Mesendoderm (in vitro differentiated cells): ENCODE results near the gene GPR31.

ENCODE experiments used
- DNase-seq: peaks from one replicate; pipeline ENCODE4 v3.0.0; 2013
- H2AK5ac ChIP-seq: 2 replicates; pipeline ENCODE4 v1.6.1; 2013; ENCODE audit warnings: low read length, inconsistent platforms
- H2BK120ac ChIP-seq: 2 replicates; pipeline ENCODE4 v1.6.1; 2013; ENCODE audit warnings: low read depth, mild to moderate bottlenecking, low read length, moderate library complexity, mixed read lengths
- H2BK15ac ChIP-seq: replicated peaks from 2 replicates; pipeline ENCODE4 v1.6.1; 2013; ENCODE audit warnings: low read depth, mild to moderate bottlenecking, moderate library complexity
- H2BK5ac ChIP-seq: 2 replicates; pipeline ENCODE4 v1.6.1; 2013; ENCODE audit warnings: low read length, inconsistent platforms
- H3K18ac ChIP-seq: 2 replicates; pipeline ENCODE4 v1.6.1; 2013; ENCODE audit warnings: mild to moderate bottlenecking, low read length, mixed read lengths
- H3K23ac ChIP-seq: one replicate; pipeline ENCODE4 v1.6.1; 2013; ENCODE audit warnings: low read length
- H3K27ac ChIP-seq: 2 replicates; pipeline ENCODE4 v1.5.1; 2013; ENCODE audit warnings: low read depth, mild to moderate bottlenecking, inconsistent platforms, low read length, moderate library complexity
- H3K27me3 ChIP-seq: 2 replicates; pipeline ENCODE4 v1.6.1; 2013; ENCODE audit warnings: low read length, control low read depth, mild to moderate bottlenecking, inconsistent platforms; ENCODE audit not compliant: insufficient read depth, poor library complexity
- H3K36me3 ChIP-seq: 2 replicates; pipeline ENCODE4 v1.6.1; 2013; ENCODE audit warnings: low read length, inconsistent platforms; ENCODE audit not compliant: control insufficient read depth, insufficient read depth
- H3K4ac ChIP-seq: one replicate; pipeline ENCODE4 v1.6.1; 2013; ENCODE audit warnings: low read depth, mild to moderate bottlenecking, low read length, moderate library complexity
- H3K4me1 ChIP-seq: 2 replicates; pipeline ENCODE4 v1.6.1; 2013; ENCODE audit warnings: low read depth, low read length, inconsistent platforms; ENCODE audit not compliant: control insufficient read depth
- H3K4me2 ChIP-seq: 2 replicates; pipeline ENCODE4 v1.6.1; 2013; ENCODE audit warnings: low read length
- H3K4me3 ChIP-seq: 2 replicates; pipeline ENCODE4 v1.5.1; 2013; ENCODE audit warnings: mild to moderate bottlenecking, low read length
- H3K56ac ChIP-seq: one replicate; pipeline ENCODE4 v1.6.1; 2013; ENCODE audit warnings: low read length
- H3K79me1 ChIP-seq: 2 replicates; pipeline ENCODE4 v1.6.1; 2013; ENCODE audit warnings: low read length, inconsistent platforms
- H3K79me2 ChIP-seq: 2 replicates; pipeline ENCODE4 v1.6.1; 2013; ENCODE audit warnings: mild to moderate bottlenecking, low read length; ENCODE audit not compliant: control insufficient read depth, insufficient read depth
- H3K9ac ChIP-seq: 2 replicates; pipeline ENCODE4 v1.6.1; 2013; ENCODE audit warnings: low read length, inconsistent platforms
- H4K5ac ChIP-seq: one replicate; pipeline ENCODE4 v1.6.1; 2013; ENCODE audit warnings: low read length
- H4K8ac ChIP-seq: one replicate; pipeline ENCODE4 v1.6.1; 2013; ENCODE audit warnings: low read depth, mild to moderate bottlenecking, control low read depth, low read length, moderate library complexity
- WGBS: extraction: QIAGEN DNeasy Blood & Tissue Kit; methylation state at CpG from one replicate; pipeline ENCODE4 v1.1.7; 2013; ENCODE audit warnings: low lambda C conversion rate, missing lambda C conversion rate; ENCODE audit not compliant: insufficient coverage; ENCODE audit errors: extremely low coverage; 5-methylcytosine and 5-hydroxymethylcytosine counted together

GPR31 gene

GRCh38 chr6:167137881-167138280, 19.9 kb downstream of the GPR31 start:
- H3K79me1 ChIP-seq = no peaks in the 10 kb centered on the region
- no peak for DNase-seq
- H3K4ac ChIP-seq = no peak overlapping the region
- no peaks in the 10 kb centered on the region for H3K79me2 ChIP-seq
- no peak overlapping the region for H2AK5ac ChIP-seq
- H3K27me3 ChIP-seq = no peaks in the 10 kb centered on the region
- H3K56ac ChIP-seq = no peak overlapping the region
- no peak overlapping the region for H2BK15ac ChIP-seq
- H2BK5ac ChIP-seq = no peak overlapping the region
- H4K5ac ChIP-seq = no peak overlapping the region
- no peak overlapping the region for H3K4me3 ChIP-seq
- no peaks in the 10 kb centered on the region for H3K4me1 ChIP-seq
- no peak overlapping the region for H3K18ac ChIP-seq
- 100% methylated on average over 1 of the region's 6 CpGs for WGBS
- no peaks in the 10 kb centered on the region for H3K36me3 ChIP-seq
- H4K8ac ChIP-seq = no peak overlapping the region
- H3K23ac ChIP-seq = no peak overlapping the region
- H3K4me2 ChIP-seq = no peak overlapping the region
- H3K27ac ChIP-seq = no peak overlapping the region
- no peak overlapping the region for H3K9ac ChIP-seq
- no peak overlapping the region for H2BK120ac ChIP-seq

- no peak for DNase-seq
- Histone ChIP-seq H4K8ac (no peak overlapping the region), H4K5ac (no peak overlapping the region), H2BK120ac (no peak overlapping the region), H3K79me1 (no peaks in the 10 kb centered on the region), H2BK5ac (no peak overlapping the region), H3K18ac (no peak overlapping the region), H3K79me2 (no peaks in the 10 kb centered on the region), H3K23ac (no peak overlapping the region), H3K4me2 (no peak overlapping the region), H3K4me1 (no peaks in the 10 kb centered on the region), H3K56ac (no peak overlapping the region), H2BK15ac (no peak overlapping the region), H3K9ac (no peak overlapping the region), H3K4ac (no peak overlapping the region), H3K4me3 (no peak overlapping the region), H2AK5ac (no peak overlapping the region), H3K36me3 (no peaks in the 10 kb centered on the region), H3K27ac (no peak overlapping the region), H3K27me3 (no peaks in the 10 kb centered on the region)
- WGBS = no CpG with 5 or more reads among the region's 10 CpGs
These were observed 20.7 kb downstream of the GPR31 start for GRCh38 chr6:167137081-167137480.

GRCh38 chr6:167136376-167136775, 21.4 kb downstream of the GPR31 start:
- no peak overlapping the region for H3K4ac ChIP-seq
- no peak overlapping the region for H2AK5ac ChIP-seq
- no peak overlapping the region for H2BK15ac ChIP-seq

GRCh38 chr6:167134448-167135328, 23.1 kb downstream of the GPR31 start:
- H4K8ac ChIP-seq = no peak overlapping the region
- no peaks in the 10 kb centered on the region for H3K79me2 ChIP-seq
- no peak overlapping the region for H3K27ac ChIP-seq
- no peaks in the 10 kb centered on the region for H3K79me1 ChIP-seq
- H3K27me3 ChIP-seq = no peaks in the 10 kb centered on the region
- no peak overlapping the region for H4K5ac ChIP-seq
- WGBS = no CpG with 5 or more reads among the region's 23 CpGs
- H2BK15ac ChIP-seq = no peak overlapping the region
- H3K9ac ChIP-seq = no peak overlapping the region
- DNase-seq = no peak
- no peak overlapping the region for H2BK5ac ChIP-seq
- no peak overlapping the region for H3K23ac ChIP-seq
- no peak overlapping the region for H2AK5ac ChIP-seq
- H3K4me3 ChIP-seq = no peak overlapping the region
- H3K4me1 ChIP-seq = no peaks in the 10 kb centered on the region
- H3K18ac ChIP-seq = no peak overlapping the region
- H3K4ac ChIP-seq = no peak overlapping the region
- no peak overlapping the region for H3K4me2 ChIP-seq
- H2BK120ac ChIP-seq = no peak overlapping the region
- no peak overlapping the region for H3K56ac ChIP-seq
- H3K36me3 ChIP-seq = no peaks in the 10 kb centered on the region

More at GRCh38 chr6:167136376-167136775, 21.4 kb downstream of the GPR31 start:
- H3K79me1 ChIP-seq = no peaks in the 10 kb centered on the region
- no peaks in the 10 kb centered on the region for H3K36me3 ChIP-seq
- DNase-seq = no peak
- H3K27ac ChIP-seq = no peak overlapping the region
- H3K23ac ChIP-seq = no peak overlapping the region
- H3K79me2 ChIP-seq = no peaks in the 10 kb centered on the region
- H3K4me1 ChIP-seq = no peaks in the 10 kb centered on the region
- WGBS = no CpG with 5 or more reads among the region's 13 CpGs
- no peak overlapping the region for H3K4me3 ChIP-seq
- H4K8ac ChIP-seq = no peak overlapping the region
- no peaks in the 10 kb centered on the region for H3K27me3 ChIP-seq
- H3K9ac ChIP-seq = no peak overlapping the region
- no peak overlapping the region for H2BK5ac ChIP-seq
- H3K56ac ChIP-seq = no peak overlapping the region
- no peak overlapping the region for H3K4me2 ChIP-seq
- H2BK120ac ChIP-seq = no peak overlapping the region
- no peak overlapping the region for H3K18ac ChIP-seq
- no peak overlapping the region for H4K5ac ChIP-seq

GRCh38 chr6:167130712-167131684, 26.8 kb downstream of the GPR31 start:
- H3K4me3 ChIP-seq = no peak overlapping the region
- no peak overlapping the region for H2AK5ac ChIP-seq
- H2BK120ac ChIP-seq = no peak overlapping the region
- no CpG with 5 or more reads among the region's 33 CpGs for WGBS
- no peak overlapping the region for H3K27ac ChIP-seq
- H3K23ac ChIP-seq = no peak overlapping the region
- no peak overlapping the region for H3K9ac ChIP-seq
- DNase-seq = no peak
- H3K4me1 ChIP-seq = no peaks in the 10 kb centered on the region
- no peak overlapping the region for H2BK15ac ChIP-seq
- H2BK5ac ChIP-seq = no peak overlapping the region
- H3K4me2 ChIP-seq = no peak overlapping the region
- no peaks in the 10 kb centered on the region for H3K79me2 ChIP-seq
- no peak overlapping the region for H3K56ac ChIP-seq
- no peak overlapping the region for H3K18ac ChIP-seq
- H3K4ac ChIP-seq = no peak overlapping the region
- H3K27me3 ChIP-seq = no peaks in the 10 kb centered on the region
- H4K5ac ChIP-seq = no peak overlapping the region
- no peak overlapping the region for H4K8ac ChIP-seq
- H3K36me3 ChIP-seq = no peaks in the 10 kb centered on the region
- no peaks in the 10 kb centered on the region for H3K79me1 ChIP-seq
